GM18502 (cell line): ENCODE measurements around the gene L1TD1.
"Not testable (repeated sequence)": the region's sequence is repeated elsewhere in the genome, so short reads cannot be mapped to it uniquely, and the experiment has no call there.

ENCODE experiments used
- ATAC-seq: cut with Tn5 transposase; IDR thresholded peaks from one replicate; pipeline ENCODE4 v1.9.1; 2021; ENCODE audit warnings: mild to moderate bottlenecking; ENCODE audit not compliant: unreplicated experiment, poor library complexity

L1TD1 gene

GRCh38 chr1:62232871-62233278 lies 38.2 kb downstream of the L1TD1 start:
- no peak for ATAC-seq

- ATAC-seq = no peak
Measured at GRCh38 chr1:62233926-62234450, 39.3 kb downstream of the L1TD1 start.

GRCh38 chr1:62234688-62235087 lies 40.0 kb downstream of the L1TD1 start:
- ATAC-seq = no peak

- ATAC-seq = no peak
Measured at GRCh38 chr1:62235576-62235975, 40.9 kb downstream of the L1TD1 start.

- ATAC-seq = no peak
Measured at GRCh38 chr1:62237361-62237760, 42.7 kb downstream of the L1TD1 start.

GRCh38 chr1:62237950-62238374 lies 43.3 kb downstream of the L1TD1 start:
- no peak for ATAC-seq

GRCh38 chr1:62238507-62238906 lies 43.9 kb downstream of the L1TD1 start:
- no peak for ATAC-seq

GRCh38 chr1:62239652-62240403 lies 45.2 kb downstream of the L1TD1 start:
- ATAC-seq = not testable (repeated sequence)

GRCh38 chr1:62240651-62241370 lies 46.2 kb downstream of the L1TD1 start:
- ATAC-seq = no peak

- no peak for ATAC-seq
Measured at GRCh38 chr1:62241371-62242131, 46.9 kb downstream of the L1TD1 start.

GRCh38 chr1:62244380-62244779 lies 49.7 kb downstream of the L1TD1 start:
- not testable (repeated sequence) for ATAC-seq

GRCh38 chr1:62245201-62245600 lies 50.6 kb downstream of the L1TD1 start:
- ATAC-seq = no peak

- no peak for ATAC-seq
Measured at GRCh38 chr1:62247391-62248168, 52.9 kb downstream of the L1TD1 start.

GRCh38 chr1:62250126-62250726 lies 55.6 kb downstream of the L1TD1 start:
- no peak for ATAC-seq

GRCh38 chr1:62259551-62259950 lies 64.9 kb downstream of the L1TD1 start:
- no peak for ATAC-seq

- no peak for ATAC-seq
Measured at GRCh38 chr1:62260688-62261087, 66.0 kb downstream of the L1TD1 start.
